ENCODE measurements around the gene KMO. TPM values are rescaled to one million over a fixed set of nuclear protein-coding genes. Genes with fewer than 3 reads are reported as not detected.

The KMO gene
- not detected in 2 replicates for total RNA-seq

GRCh38 chr1:241532162-241532531 lies at the start of gene KMO:
KMO (plus strand) TSS chr1:241532378; CDS start chr1:241532445, 67 bp downstream.

GRCh38 chr1:241519308-241520079 lies 12.7 kb upstream of the KMO start, which contains the start of gene FH:
FH (minus strand) TSS chr1:241519755; CDS start chr1:241519722, 33 bp downstream.

GRCh38 chr1:241640149-241640866 lies 108.1 kb downstream of the KMO start, which contains the start of the genes CHML and OPN3:
CHML (minus strand) TSS chr1:241640369; CDS start chr1:241635766, 4,603 bp downstream.
OPN3 (minus strand) TSS chr1:241640369; CDS start chr1:241640254, 115 bp downstream.

Other genes with a start within 250 kb of the KMO start
- 0.30 and 0.80 TPM in 2 replicates for gene RGS7, start 175.2 kb upstream of the KMO start, total RNA-seq
- 153 and 157 TPM in 2 replicates for gene FH, start 12.6 kb upstream of the KMO start, total RNA-seq
- 10.7 and 12.4 TPM in 2 replicates for gene CHML, start 108.0 kb downstream of the KMO start, total RNA-seq
- 8.7 and 12.8 TPM in 2 replicates for gene OPN3, start 108.0 kb downstream of the KMO start, total RNA-seq
- not detected in 2 replicates for gene WDR64, start 119.9 kb downstream of the KMO start, total RNA-seq

Data from mammary microvascular endothelial cell (primary cell).